ENCODE data around the gene ICOSLG. TPM values are rescaled to one million over a fixed set of nuclear protein-coding genes. Genes with fewer than 3 reads are reported as not detected.
A peak's percentile ranks its signal among the peaks of the same experiment; 100 is the strongest.
"Not testable (repeated sequence)": the region's sequence is repeated elsewhere in the genome, so short reads cannot be mapped to it uniquely, and the experiment has no call there.

Gene ICOSLG
- total RNA-seq: 1 to 10 TPM; 2.4 to 3.6 (median 2.9) TPM

DNA sequence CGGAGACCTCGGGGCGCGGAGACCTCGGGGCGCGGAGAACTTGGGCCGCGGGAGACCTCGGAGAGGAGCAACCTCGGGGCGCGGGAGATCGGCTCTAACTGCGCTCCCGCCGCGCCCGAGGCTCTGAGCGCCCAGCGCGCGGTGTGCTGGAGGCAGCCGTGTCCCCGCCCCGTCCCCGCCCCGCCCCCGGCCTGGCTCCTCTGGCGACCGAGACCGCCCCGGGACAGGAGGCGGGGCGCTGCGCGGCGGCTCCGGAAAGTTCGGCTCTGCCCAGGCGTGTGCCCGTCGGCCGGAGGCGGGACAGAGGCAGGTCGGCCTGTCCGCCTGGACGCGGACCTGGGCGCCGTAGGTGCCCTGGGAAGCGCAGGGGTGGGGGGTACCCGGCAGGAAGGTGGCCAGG lies at the start of gene ICOSLG:
Gene ICOSLG (minus strand): TSS at position 102 of the 400 bp plus-strand sequence. CDS start 126 bp downstream, outside the sequence.
- not testable (repeated sequence) for H3K27me3 Mint-ChIP-seq (ENCODE audit: low read depth); H3K4me3 Mint-ChIP-seq; H3K36me3 Mint-ChIP-seq (ENCODE audit: insufficient read depth); H3K9me3 Mint-ChIP-seq; DNase-seq; H3K4me1 Mint-ChIP-seq (ENCODE audit: low read depth)
- ATAC-seq: peak; percentile 63 to 68

- H3K4me3 Mint-ChIP-seq: no peak overlapping the region
- ATAC-seq: no peak
- peaks cover 2% of the 10 kb centered on the region for H3K27me3 Mint-ChIP-seq (ENCODE audit: low read depth)
- no peaks in the 10 kb centered on the region for H3K36me3 Mint-ChIP-seq (ENCODE audit: insufficient read depth)
- H3K4me1 Mint-ChIP-seq (ENCODE audit: low read depth): peaks cover 5% of the 10 kb centered on the region
- H3K9me3 Mint-ChIP-seq: no peaks in the 10 kb centered on the region
- DNase-seq: no peak
Observed at GRCh38 chr21:44289381-44290010, 48.8 kb upstream of the ICOSLG start.

DNA sequence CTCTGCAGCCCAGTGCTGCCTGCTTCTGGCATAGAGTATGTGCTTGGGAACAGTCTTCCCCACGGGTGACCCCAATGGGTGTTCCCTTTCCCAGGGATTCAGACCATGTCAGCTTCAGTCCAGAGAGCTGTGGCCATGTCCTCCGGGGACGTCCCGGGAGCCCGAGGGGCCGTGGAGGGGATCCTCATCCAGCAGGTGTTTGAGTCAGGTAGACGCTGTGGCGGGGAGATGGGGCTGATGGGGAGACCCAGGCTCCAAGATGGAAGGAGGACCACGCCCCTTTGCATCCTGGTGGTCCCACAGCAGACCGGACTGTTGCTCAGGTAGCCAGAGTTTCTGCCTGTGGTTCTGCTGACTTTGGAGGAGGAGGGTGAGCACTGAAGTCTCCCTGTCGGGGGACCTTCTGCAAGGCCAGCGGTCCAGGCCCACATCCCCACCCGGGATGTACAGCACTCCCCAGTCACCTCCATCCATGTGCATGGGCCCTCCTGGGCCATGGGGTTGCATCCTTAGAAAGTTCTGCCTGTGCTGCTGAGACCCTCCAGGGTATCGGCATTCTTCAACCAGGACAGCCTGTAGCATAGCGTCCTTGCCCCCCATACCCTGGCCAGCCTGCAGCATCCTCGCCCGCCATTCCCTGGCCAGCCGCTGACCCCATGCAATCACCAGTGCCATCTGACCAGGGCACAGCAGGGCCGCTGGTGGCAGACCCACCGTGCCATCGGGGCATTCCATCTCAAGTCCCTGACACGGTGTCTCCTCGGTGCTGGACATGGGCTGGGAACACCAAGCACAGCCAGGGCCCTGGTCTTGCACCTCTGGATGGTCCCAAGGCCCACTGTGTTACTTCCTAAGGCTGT lies 47.7 kb upstream of the ICOSLG start:
- H3K36me3 Mint-ChIP-seq (ENCODE audit: insufficient read depth): no peaks in the 10 kb centered on the region
- DNase-seq: no peak
- ATAC-seq: no peak
- H3K27me3 Mint-ChIP-seq (ENCODE audit: low read depth): peaks cover 2% of the 10 kb centered on the region
- H3K9me3 Mint-ChIP-seq: no peaks in the 10 kb centered on the region
- H3K4me1 Mint-ChIP-seq (ENCODE audit: low read depth): peaks cover 4% of the 10 kb centered on the region
- H3K4me3 Mint-ChIP-seq: no peak overlapping the region

GRCh38 chr21:44286716-44287632 lies 46.2 kb upstream of the ICOSLG start:
- H3K4me3 Mint-ChIP-seq: no peak overlapping the region
- ATAC-seq (no peak), DNase-seq (no peak)
- peaks cover 2% of the 10 kb centered on the region for H3K27me3 Mint-ChIP-seq (ENCODE audit: low read depth)
- no peaks in the 10 kb centered on the region for H3K9me3 Mint-ChIP-seq
- peaks cover 2% of the 10 kb centered on the region for H3K4me1 Mint-ChIP-seq (ENCODE audit: low read depth)
- H3K36me3 Mint-ChIP-seq (ENCODE audit: insufficient read depth): no peaks in the 10 kb centered on the region

- H3K4me1 Mint-ChIP-seq (ENCODE audit: low read depth): peaks cover 2% of the 10 kb centered on the region
- ATAC-seq (no peak), DNase-seq (no peak)
- no peaks in the 10 kb centered on the region for H3K9me3 Mint-ChIP-seq
- no peak overlapping the region for H3K4me3 Mint-ChIP-seq
- peaks cover 2% of the 10 kb centered on the region for H3K27me3 Mint-ChIP-seq (ENCODE audit: low read depth)
- no peaks in the 10 kb centered on the region for H3K36me3 Mint-ChIP-seq (ENCODE audit: insufficient read depth)
Observed at GRCh38 chr21:44286086-44286715, 45.5 kb upstream of the ICOSLG start.

GRCh38 chr21:44285138-44285992 lies 44.6 kb upstream of the ICOSLG start, which contains the start of gene AIRE:
AIRE (plus strand) TSS chr21:44285876; CDS start chr21:44286007, 131 bp downstream.
- no peak for ATAC-seq
- DNase-seq: no peak
- Mint-ChIP-seq H3K4me3 (no peak within 1 kb of the TSS), H3K36me3 (ENCODE audit: insufficient read depth) (no peaks in the 10 kb centered on the region), H3K27me3 (ENCODE audit: low read depth) (peaks cover 2% of the 10 kb centered on the region), H3K4me1 (ENCODE audit: low read depth) (peaks cover under 1% of the 10 kb centered on the region), H3K9me3 (no peaks in the 10 kb centered on the region)

GRCh38 chr21:44283948-44284347 lies 43.2 kb upstream of the ICOSLG start:
- peaks cover 2% of the 10 kb centered on the region for H3K27me3 Mint-ChIP-seq (ENCODE audit: low read depth)
- no peak for DNase-seq
- no peak for ATAC-seq
- H3K4me3 Mint-ChIP-seq: no peak overlapping the region
- H3K4me1 Mint-ChIP-seq (ENCODE audit: low read depth): no peaks in the 10 kb centered on the region
- H3K9me3 Mint-ChIP-seq: no peaks in the 10 kb centered on the region
- no peaks in the 10 kb centered on the region for H3K36me3 Mint-ChIP-seq (ENCODE audit: insufficient read depth)

GRCh38 chr21:44283211-44283785 lies 42.6 kb upstream of the ICOSLG start:
- not testable (repeated sequence) for H3K36me3 Mint-ChIP-seq (ENCODE audit: insufficient read depth); H3K27me3 Mint-ChIP-seq (ENCODE audit: low read depth); ATAC-seq; H3K4me1 Mint-ChIP-seq (ENCODE audit: low read depth); H3K4me3 Mint-ChIP-seq; DNase-seq; H3K9me3 Mint-ChIP-seq

GRCh38 chr21:44282370-44282769 lies 41.6 kb upstream of the ICOSLG start:
- DNase-seq (no peak), ATAC-seq (no peak)
- H3K36me3 Mint-ChIP-seq (ENCODE audit: insufficient read depth): no peaks in the 10 kb centered on the region
- H3K27me3 Mint-ChIP-seq (ENCODE audit: low read depth): no peaks in the 10 kb centered on the region
- no peaks in the 10 kb centered on the region for H3K9me3 Mint-ChIP-seq
- no peak overlapping the region for H3K4me3 Mint-ChIP-seq
- H3K4me1 Mint-ChIP-seq (ENCODE audit: low read depth): no peaks in the 10 kb centered on the region

DNA sequence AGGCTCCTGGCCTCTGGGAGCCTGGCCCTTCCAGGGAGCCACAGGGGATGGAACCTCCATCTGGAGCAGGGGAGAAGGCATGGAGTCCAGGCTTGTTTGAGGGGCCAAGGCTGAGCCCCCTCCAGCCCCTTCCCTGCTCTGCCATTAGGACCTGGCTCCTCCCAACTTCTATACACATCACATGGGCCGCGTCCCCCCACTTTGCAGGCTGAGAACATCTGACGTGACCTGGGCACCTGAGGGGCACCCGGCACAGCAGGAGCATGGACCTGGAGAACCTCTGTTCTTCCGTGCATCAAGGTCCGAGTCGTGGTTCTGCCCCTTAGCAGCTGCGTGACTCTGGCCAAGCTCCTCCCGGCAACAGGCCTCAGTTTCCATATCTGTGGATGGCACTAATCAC lies 41.1 kb upstream of the ICOSLG start:
- ATAC-seq: no peak
- DNase-seq: no peak
- Mint-ChIP-seq H3K4me1 (ENCODE audit: low read depth) (no peaks in the 10 kb centered on the region), H3K4me3 (no peak overlapping the region), H3K27me3 (ENCODE audit: low read depth) (no peaks in the 10 kb centered on the region), H3K36me3 (ENCODE audit: insufficient read depth) (no peaks in the 10 kb centered on the region), H3K9me3 (no peaks in the 10 kb centered on the region)

DNA sequence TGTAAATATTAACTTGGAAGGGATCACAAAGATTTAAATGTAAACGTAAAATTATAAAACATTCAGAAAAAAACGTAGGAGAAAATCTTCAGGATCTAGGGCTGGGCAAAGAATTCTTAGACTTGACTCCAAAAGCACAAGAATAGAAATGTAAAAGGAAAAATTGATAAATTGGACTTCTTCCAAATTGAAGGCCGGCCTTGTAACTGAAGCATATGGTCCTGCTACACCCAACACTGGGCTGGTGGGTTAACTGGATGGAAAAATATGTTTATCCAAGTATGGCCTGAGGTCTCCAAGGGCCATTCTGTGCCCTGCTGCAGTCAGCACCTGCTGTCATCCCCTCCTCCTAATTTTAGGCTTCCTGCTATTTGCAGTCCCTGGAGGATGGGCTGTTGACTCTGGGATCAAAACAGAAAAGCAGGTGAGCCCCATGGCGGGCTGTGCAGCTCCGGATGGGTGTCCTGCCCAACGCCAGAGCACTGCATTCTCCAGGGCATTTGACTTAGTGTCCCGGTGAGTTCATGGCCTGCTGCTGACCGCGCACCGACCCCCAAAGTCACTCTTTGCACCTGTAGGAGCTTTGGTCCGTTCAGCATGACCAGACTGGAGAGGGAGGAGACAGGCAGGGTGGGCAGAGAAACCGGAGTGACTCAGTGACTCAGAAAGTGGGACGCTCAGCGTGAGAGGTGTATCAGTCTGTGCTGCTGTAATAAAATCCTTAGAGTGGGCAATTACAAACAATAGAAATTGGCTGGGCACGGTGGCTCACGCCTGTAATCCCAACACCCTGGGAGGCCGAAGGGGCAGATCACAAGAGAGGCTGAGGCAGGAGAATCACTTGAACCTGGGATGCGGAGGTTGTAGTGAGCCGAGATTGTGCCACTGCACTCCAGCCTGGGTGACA lies 38.9 kb upstream of the ICOSLG start:
- H3K27me3 Mint-ChIP-seq (ENCODE audit: low read depth): no peaks in the 10 kb centered on the region
- ATAC-seq (no peak), DNase-seq (no peak)
- no peaks in the 10 kb centered on the region for H3K36me3 Mint-ChIP-seq (ENCODE audit: insufficient read depth)
- H3K9me3 Mint-ChIP-seq: no peaks in the 10 kb centered on the region
- no peak overlapping the region for H3K4me3 Mint-ChIP-seq
- H3K4me1 Mint-ChIP-seq (ENCODE audit: low read depth): no peaks in the 10 kb centered on the region

DNA sequence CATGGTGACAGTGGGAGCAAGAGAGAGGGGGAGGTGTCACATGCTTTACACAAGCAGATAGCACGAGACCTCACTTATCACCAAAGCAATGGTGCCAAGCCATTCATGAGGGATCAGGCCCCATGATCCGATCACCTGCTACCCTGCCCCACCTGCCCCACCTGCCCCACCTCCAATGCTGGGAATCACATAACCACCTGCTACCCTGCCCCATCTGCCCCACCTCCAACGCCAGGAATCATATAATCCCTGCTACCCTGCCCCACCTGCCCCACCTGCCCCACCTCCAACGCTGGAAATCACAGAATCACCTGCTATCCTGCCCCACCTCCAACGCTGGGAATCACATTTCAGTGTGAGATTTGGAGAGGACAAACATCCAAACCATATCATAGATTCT lies 34.3 kb upstream of the ICOSLG start:
- DNase-seq: no peak
- Mint-ChIP-seq H3K4me1 (ENCODE audit: low read depth) (no peaks in the 10 kb centered on the region), H3K27me3 (ENCODE audit: low read depth) (no peaks in the 10 kb centered on the region), H3K9me3 (no peaks in the 10 kb centered on the region), H3K36me3 (ENCODE audit: insufficient read depth) (no peaks in the 10 kb centered on the region), H3K4me3 (no peak overlapping the region)
- no peak for ATAC-seq
